HG03103 (cell line): ENCODE results near the gene DOK7.

Source experiments
- ATAC-seq: cut with Tn5 transposase; IDR thresholded peaks from one replicate; pipeline ENCODE4 v1.9.1; 2021; ENCODE audit warnings: low read depth; ENCODE audit not compliant: unreplicated experiment

DOK7 gene, protein sequence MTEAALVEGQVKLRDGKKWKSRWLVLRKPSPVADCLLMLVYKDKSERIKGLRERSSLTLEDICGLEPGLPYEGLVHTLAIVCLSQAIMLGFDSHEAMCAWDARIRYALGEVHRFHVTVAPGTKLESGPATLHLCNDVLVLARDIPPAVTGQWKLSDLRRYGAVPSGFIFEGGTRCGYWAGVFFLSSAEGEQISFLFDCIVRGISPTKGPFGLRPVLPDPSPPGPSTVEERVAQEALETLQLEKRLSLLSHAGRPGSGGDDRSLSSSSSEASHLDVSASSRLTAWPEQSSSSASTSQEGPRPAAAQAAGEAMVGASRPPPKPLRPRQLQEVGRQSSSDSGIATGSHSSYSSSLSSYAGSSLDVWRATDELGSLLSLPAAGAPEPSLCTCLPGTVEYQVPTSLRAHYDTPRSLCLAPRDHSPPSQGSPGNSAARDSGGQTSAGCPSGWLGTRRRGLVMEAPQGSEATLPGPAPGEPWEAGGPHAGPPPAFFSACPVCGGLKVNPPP

DNA sequence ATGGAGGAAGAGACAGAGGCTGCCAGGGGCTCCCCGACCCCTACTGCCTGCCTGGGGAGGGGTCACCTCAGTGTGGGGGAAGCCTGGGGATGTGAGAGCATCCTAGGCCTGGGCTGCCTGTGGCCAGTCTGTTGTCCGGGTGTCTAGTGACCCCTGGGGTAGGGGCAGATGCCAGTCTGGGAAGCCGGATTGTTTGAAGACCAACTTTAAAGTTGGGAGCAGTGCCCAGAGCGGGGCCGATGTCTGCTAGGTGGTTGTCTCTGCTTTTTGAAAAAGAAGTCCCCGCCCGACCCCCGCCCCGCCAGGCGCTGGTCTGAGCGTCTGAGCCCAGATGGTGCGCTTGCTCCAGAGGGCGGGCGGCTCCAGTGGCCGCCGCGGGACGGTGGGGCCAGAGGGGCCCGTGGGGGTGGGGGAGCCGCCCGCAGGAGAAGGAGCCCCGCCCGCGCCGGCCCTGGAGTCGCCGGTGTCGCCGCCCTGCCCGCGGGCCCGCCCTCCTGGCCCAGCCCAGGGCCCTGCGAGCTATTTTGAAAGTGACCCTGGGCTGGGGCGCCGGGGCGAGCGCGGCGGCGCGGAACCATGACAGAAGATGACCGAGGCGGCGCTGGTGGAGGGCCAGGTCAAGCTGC, at the start of gene DOK7:
Gene DOK7 (plus strand): TSS at position 517 of the 626 bp plus-strand sequence. CDS start 70 bp downstream, at position 587.
- no peak for ATAC-seq

DNA sequence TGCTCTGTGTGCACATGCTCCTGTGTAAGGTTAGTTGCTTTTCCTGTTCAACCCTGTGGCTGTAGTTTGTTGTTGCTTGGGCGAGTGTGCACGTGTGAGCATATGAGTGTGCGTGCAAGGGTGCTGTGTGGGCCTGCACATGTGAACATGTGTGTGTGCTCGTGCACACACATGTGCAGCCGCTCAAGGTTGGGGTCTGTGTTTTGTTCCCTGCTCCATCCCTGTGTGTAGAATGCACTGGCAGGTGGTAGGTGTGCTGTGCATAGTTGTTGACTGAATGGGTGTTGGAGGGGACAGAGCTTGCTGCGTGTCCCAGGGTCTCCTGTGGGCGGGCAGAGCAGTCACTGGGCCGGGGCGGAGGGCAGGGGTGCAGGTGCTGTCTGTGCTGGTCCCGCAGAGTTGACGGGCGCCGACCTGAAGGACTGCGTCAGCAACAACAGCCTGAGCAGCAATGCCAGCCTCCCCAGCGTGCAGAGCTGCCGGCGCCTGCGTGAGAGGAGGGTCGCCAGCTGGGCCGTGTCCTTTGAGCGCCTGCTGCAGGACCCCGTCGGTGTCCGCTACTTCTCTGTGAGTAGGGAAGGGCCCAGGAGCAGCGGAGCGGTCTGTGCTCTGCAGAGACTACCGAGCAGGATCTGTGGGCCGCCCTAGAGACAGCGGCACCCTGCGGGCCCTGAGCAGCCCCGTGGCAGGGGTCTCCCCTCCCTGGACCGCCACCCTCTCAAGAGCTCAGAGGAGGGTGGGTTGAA, 49.3 kb upstream of the DOK7 start:
- no peak for ATAC-seq

DNA sequence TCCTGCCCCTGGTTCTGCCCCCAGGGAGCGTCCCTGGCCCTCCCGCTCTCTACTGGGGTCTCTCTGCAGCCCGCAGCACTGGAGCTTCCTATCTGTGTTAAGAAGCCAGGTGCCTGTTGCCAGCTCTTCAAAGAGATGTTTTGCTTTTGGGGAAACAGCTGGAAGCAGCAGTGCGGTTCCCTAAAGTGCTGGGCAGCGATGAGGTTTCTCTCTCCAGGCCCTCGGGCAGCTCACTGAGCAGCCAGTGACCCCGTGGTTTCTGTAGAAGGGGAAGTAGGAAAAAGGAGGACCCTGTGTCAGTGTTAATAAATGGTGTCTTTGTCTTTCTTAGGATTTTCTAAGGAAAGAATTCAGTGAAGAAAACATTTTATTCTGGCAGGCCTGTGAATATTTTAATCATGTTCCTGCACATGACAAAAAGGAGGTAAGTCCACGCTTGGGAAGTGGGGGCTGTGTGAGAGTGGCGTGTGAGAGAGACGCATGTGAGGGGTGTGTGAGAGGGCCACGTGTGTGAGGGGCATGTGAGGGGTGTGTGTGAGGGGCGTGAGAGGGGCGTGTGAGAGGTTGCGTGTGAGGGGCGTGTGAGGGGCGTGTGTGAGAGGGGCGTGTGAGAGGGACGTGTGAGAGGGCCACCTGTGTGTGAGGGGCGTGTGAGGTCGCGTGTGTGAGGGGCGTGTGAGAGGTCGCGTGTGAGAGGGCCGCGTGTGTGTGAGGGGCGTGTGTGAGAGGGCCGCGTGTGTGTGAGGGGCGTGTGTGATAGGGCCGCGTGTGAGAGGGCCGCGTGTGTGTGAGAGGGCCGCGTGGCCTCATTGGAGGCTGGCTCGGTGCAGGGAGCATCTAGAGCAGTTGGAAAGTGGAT, 48.5 kb upstream of the DOK7 start:
- ATAC-seq = no peak

DNA sequence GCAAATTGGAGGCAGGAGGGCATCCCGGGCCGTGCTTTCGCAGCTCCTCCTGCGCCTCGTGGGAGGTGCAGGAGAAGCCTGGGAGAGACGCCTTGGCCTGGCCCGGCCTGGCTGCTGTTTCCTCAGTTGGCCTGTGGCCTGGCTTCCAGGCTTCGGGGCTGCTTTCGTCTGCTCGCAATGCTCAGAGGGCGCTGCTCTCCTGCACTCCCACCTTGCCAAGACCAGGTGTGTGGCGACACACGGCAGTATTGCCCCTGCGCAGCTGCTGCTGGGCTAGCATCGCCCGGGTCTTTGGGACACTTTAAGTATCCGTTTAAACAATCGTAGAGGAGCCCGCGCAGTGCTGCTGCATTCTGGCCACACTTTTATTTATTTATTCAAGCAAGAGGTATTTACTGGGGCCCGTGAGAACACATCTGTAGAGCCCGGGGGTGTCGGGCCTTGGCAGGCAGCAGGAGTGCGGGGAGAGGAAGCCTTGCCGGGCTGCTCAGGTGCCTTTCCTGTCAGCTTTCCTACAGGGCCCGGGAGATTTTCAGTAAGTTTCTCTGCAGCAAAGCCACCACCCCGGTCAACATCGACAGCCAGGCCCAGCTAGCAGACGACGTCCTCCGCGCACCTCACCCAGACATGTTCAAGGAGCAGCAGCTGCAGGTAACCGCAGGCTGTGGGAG, 47.5 kb upstream of the DOK7 start:
- no peak for ATAC-seq

DNA sequence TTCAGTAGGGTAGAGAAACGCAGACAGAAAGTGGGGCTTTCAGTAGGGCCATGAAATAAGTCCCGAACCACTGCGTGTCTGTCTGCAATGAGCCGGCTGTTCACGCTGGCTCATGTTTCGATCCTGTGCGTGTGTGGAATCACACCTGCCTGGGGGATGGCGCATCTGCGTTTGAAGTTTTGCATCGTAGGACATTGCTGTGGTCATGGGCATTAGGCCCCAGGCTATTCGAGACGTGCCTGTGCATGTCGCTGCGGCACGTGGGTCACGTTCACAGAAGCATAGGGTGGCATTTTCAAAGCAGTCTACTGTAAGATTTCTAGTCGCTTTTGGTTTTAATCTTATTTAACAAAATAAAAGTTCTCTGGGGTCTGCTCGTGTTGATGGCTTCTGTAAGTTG, 46.8 kb upstream of the DOK7 start:
- no peak for ATAC-seq

DNA sequence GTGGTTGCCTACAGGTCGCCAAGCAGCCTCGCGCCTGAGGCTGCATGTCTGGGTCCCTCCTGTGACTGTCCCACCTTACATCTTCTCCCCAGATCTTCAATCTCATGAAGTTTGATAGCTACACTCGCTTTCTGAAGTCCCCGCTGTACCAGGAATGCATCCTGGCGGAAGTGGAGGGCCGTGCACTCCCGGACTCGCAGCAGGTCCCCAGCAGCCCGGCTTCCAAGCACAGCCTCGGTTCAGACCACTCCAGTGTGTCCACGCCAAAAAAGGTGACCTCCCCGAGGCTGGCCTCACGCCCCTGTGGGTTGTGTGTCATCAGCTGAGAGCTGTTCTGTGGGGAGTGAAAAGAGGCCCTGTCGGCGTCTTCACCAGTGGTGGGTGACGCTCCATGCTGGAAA, 46.3 kb upstream of the DOK7 start:
- no peak for ATAC-seq

DNA sequence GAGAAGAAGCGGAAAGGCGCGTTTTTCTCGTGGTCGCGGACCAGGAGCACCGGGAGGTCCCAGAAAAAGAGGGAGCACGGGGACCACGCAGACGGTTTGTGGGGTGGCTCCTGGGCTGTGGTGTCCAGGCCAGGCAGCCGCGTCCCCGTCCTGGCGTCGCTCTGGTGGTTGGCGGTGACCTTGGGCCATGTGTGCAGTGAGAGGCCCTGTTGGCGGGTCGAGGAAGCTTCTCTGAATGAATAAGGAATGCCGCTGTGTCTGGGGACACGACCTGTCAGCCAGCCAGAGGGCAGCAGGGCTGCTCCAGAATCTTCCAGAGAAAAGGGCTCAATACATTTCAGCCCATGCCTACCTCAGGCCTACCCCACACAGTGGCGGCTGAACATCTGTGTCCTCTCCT, 45.7 kb upstream of the DOK7 start:
- no peak for ATAC-seq

DNA sequence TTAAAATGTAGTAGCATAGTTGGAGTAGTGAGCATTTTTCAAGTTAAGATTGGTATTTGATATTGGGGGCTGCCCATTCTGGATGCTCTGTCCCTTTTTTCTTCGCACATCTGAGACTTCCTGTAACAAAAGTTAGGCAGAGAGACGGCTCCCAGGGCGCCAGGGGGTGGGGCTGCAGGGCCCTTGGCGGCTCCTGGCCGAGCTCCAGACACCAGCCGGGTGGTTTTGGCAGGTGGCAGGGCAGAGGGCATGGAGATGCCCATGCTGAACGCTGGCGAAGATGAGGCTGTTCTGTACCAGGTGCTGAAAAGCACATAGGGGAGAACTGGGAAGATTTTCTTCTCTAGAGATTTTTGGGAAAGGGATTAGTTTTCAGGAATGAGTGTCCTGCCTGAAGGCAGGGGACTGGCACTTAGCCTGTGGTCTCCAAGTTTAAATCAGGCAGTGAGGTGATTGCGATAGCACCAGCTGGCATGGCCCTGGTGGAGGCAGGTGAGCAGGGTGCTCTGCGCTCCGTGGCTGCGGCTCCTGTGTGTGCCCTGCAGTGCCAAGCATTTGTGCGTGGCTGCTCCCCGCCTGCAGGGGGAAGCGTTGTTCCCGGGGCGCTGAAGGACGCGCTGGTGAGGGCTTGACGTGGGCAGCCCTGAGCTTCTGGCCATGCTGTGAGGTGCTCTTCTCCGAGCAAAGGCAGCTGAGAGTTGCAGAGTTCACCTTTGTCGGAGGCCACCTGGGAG, 44.9 kb upstream of the DOK7 start:
- no peak for ATAC-seq

DNA sequence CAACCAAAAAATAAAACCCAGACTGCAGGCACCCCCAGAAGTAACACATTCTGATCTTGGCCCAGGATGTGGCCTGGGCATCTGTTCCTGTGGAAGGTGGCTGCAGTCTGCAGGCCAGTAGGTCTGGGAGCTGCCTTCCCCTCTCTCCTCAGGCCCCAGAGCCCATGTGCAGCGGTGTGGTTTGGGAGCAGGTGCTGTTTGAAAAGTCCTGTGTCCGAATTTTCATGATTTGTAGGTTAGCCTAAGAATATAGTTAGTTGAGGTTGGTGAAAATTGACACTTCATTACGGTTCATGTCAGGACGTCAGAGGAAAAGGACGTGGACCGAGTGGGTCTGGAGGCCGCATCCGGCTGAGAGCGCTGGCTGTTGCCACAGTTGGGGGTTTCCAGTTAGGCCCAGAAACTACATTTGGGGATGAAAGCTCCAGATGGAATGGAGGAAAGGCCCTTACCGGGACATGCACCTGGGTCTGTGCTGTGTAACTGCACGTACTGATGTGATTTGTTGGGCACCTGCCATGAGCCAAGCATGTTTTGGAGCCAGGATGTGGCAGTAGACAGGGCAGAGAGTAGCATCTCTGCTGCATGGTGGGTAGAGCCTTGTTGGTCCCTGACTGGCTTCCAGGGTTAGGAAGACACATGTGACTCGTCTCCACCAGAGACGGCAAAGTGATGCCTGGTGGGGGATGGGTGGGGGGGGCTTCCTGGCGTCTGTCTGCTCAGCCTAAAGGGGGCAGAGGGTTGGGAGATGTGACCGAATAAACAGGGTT, 43.1 kb upstream of the DOK7 start:
- ATAC-seq = no peak

DNA sequence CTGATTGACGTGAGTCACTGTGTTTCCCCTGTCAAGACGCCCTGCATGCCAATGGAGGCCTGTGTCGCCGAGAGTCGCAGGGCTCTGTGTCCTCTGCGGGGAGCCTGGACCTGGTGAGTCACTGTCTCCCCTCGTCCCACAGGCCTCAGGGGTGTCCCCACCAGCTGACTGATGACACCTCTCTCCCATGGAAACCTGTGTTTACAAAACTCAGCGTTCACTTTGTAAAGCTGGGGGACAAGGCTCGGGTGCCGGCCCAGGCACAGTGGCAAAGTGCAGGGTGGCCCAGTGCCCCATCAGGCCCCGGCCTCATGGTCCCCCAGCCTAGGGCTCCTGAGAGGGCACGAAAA, 42.5 kb upstream of the DOK7 start:
- no peak for ATAC-seq

DNA sequence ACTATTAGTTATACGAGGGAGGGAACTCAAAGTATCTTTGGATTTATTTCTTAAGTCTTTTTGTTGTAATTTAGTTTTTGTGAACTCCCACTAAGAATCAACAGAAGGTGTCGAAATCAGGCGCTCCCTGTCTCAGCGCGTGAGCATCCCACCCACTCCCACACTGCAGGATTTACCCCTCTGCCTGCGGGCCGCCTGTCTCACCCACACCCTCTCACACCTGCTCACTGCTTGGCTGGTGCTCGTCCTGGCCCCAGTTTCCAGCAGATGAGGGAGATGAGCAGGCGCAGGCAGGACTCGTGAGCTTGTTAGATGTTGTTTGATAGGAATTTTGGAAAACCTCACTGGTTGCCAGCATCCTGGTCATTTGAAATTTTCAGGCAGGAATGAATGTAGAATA, 42.1 kb upstream of the DOK7 start:
- no peak for ATAC-seq

DNA sequence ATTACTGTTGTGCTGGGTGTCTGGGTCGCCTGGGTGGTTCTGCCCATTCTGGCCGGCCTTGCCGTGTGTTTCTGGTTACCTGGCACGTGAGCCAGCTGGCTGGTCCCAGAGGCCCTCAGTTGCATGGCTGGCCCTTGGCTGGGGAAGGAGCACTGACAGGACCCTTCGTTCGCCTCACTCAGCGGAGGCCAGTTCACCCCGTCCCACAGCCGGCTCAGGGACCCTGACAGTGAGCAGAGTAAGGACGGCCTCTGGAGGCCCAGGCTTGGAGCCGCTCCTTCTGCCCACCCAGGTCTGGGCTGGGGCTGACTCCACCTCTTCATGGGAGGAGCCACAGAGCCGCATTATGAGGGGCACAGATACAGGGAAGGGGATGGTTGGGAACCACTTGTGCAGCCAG, 41.6 kb upstream of the DOK7 start:
- no peak for ATAC-seq

DNA sequence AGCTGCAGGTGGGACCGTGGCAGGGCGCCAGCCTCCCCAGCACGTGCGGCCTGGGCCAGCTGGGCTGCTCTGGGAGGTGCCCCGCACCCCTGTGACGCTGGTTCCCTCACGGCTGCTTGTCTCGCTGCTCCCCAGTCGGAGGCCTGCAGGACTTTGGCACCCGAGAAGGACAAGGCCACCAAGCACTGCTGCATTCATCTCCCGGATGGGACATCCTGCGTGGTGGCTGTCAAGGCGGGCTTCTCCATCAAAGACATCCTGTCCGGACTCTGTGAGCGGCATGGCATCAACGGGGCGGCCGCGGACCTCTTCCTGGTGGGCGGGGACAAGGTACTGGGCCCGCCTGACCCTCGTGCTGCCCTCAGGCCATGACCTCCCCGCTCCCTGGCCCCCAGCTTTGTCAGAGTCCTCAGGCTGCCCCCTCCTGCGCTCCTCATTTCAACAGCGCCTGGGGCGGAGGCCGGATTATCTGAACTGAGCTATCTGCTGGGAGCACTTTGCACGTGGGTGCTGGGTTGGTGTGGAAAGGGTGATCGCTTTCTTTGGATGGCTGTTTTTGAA, 40.8 kb upstream of the DOK7 start:
- no peak for ATAC-seq

DNA sequence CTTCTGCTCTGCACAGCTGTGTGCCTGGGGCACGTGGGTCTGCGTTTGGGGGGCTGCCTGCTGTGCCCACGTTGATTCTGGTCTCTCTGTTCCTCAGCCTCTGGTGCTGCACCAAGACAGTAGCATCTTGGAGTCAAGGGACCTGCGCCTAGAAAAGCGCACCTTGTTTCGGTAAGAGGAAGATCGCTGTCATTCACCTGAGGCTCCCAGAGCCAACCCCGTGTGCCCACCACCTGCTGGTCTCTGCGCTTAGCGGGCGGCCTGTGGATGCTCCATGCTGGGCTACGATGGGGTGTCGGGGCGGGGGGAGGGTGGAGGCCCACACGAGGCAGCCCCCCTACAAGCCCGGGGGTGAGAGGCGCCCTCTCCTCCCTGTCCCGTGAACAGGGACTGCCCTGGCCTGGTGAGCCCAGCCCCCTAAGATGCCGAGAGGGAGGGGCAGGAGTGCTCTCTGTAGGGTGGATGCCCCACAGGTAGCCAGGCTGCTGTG, 40.3 kb upstream of the DOK7 start:
- no peak for ATAC-seq

DNA sequence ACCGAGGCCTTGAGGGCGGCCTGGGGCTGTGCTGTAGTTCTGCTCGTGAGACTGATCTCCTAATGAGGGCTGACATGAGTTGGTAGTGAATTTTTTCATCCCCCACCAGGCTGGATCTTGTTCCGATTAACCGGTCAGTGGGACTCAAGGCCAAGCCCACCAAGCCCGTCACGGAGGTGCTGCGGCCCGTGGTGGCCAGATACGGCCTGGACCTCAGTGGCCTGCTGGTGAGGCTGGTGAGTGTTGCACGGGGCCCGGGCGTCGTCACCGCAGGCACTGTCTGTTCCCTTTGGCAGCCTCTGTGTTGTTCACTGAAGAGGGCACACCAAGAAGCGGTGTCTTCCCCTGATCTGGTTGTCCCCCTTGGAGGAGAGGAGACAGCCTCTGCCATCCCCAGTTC, 39.7 kb upstream of the DOK7 start:
- no peak for ATAC-seq

DNA sequence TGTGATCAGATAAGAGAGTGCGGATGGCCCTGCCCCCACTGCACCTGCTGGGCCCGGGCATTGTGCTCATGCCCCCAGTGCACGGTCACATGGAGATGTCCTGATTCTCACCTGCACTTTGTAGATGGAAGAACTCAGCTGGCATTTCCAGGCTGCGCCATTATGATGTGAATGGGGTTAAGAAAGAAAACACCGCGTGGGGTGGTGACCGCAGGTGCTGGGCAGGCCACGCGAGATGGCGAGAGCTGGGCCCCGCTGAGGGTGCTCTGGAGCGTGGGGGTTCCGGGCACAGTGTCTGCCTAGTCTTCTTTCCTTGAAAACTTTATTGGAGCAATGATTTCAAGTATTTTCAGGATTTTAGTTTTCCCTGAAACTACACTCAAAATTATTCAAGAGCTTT, 39.2 kb upstream of the DOK7 start:
- ATAC-seq = no peak

DNA sequence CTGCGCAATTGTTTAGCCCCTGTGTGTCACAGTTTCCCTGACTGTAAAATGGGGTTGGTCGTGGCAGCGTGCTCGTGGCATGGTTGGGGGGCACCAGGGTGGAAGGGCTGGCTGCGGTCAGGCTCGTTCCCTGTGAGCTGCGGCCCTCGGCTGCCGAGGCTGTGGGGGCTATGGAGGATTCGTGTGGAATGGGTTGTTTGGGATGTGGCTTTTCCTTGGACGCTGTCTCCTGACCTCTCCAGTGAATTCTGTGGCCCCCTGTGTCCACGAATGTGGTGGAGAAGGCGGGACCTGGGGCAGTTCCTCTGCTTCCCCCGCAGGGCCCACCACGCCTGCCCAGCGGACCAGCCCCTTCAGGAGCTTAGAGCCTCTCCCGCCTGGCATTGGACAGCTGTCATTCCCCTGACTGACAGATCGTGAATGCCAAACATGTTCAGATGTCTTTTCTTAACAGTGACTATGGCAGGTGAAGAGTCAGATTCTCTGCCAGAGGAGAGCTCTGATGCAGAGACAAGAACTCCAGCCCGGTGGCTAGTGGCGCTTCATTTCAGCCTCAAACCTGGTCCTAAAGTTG, 38.5 kb upstream of the DOK7 start:
- no peak for ATAC-seq
